Hepatocyte (in vitro differentiated cells): Measurements from ENCODE around the gene GABBR2. TPM values are rescaled to one million over a fixed set of nuclear protein-coding genes. Genes with fewer than 3 reads are reported as not detected.
A peak's percentile ranks its signal among the peaks of the same experiment; 100 is the strongest.

Experiments
- DNase-seq: peaks from one replicate; pipeline ENCODE4 v3.0.0-alpha.2; 2016; ENCODE audit warnings: low spot score
- H2AFZ ChIP-seq: fragments of 200-600 bp; sonication (generic); 2 replicates; pipeline ENCODE4 v1.6.0; 2016; ENCODE audit warnings: antibody characterized with exemption, mild to moderate bottlenecking
- H3K27ac ChIP-seq: fragments of 200-600 bp; sonication (generic); 2 replicates; pipeline ENCODE4 v1.5.1; 2016; ENCODE audit warnings: mild to moderate bottlenecking
- H3K27me3 ChIP-seq: fragments of 200-600 bp; sonication (generic); 2 replicates; pipeline ENCODE4 v1.6.1; 2016
- H3K36me3 ChIP-seq: fragments of 200-600 bp; sonication (generic); replicated peaks from 2 replicates; pipeline ENCODE4 v1.5.1; 2016; ENCODE audit warnings: low read depth; ENCODE audit not compliant: insufficient read depth
- H3K4me1 ChIP-seq: fragments of 200-600 bp; sonication (generic); 2 replicates; pipeline ENCODE4 v1.5.1; 2016; ENCODE audit warnings: mild to moderate bottlenecking, moderate library complexity; ENCODE audit not compliant: insufficient read depth
- H3K4me2 ChIP-seq: fragments of 200-600 bp; sonication (generic); 2 replicates; pipeline ENCODE4 v1.6.0; 2016
- H3K4me3 ChIP-seq: fragments of 200-600 bp; sonication (generic); 2 replicates; pipeline ENCODE4 v1.5.1; 2016; ENCODE audit warnings: mild to moderate bottlenecking
- H3K79me2 ChIP-seq: fragments of 200-600 bp; sonication (generic); 2 replicates; pipeline ENCODE4 v1.6.0; 2017; ENCODE audit warnings: mild to moderate bottlenecking
- H3K9me2 ChIP-seq: fragments of 200-600 bp; sonication (generic); replicated peaks from 2 replicates; pipeline ENCODE4 v1.6.0; 2017; ENCODE audit warnings: mild to moderate bottlenecking; ENCODE audit not compliant: insufficient read depth
- H3K9me3 ChIP-seq: fragments of 200-600 bp; sonication (generic); 2 replicates; pipeline ENCODE4 v1.5.1; 2016; ENCODE audit warnings: low read depth, mild to moderate bottlenecking
- H4K20me1 ChIP-seq: fragments of 200-600 bp; sonication (generic); 2 replicates; pipeline ENCODE4 v1.6.0; 2016; ENCODE audit warnings: mild to moderate bottlenecking; ENCODE audit not compliant: insufficient read depth, poor library complexity, severe bottlenecking
- EZH2 ChIP-seq: fragments of 200-600 bp; sonication (generic); IDR thresholded peaks from 2 replicates; pipeline ENCODE4 v1.6.1; 2016; ENCODE audit warnings: antibody characterized with exemption, mild to moderate bottlenecking, borderline replicate concordance
- EZH2phosphoT487 ChIP-seq: fragments of 200-600 bp; sonication (generic); IDR thresholded peaks from one replicate; pipeline ENCODE4 v1.6.1; 2018; ENCODE audit warnings: antibody characterized with exemption, mild to moderate bottlenecking, low read depth, moderate library complexity; ENCODE audit not compliant: unreplicated experiment, severe bottlenecking
- WGBS: methylation state at CpG from one replicate; pipeline ENCODE4 v1.1.6; 2016; ENCODE audit warnings: low lambda C conversion rate; ENCODE audit errors: missing lambda C conversion rate; 5-methylcytosine and 5-hydroxymethylcytosine counted together
- polyA plus RNA-seq: library from polyadenylated mRNA; unstranded; fragments of >200 nt; fragmentation: Nextera tagmentation; extraction: Ambion mirVana; gene quantifications from 2 replicates; pipeline ENCODE4 v1.2.1, GENCODE V29; 2016
- total RNA-seq: library from RNA; depleted of rRNA; stranded (reverse); fragments of >200 nt; gene quantifications from 2 replicates; pipeline ENCODE4 v1.2.3, GENCODE V29; 2014
- TF ChIP-seq, protein P1 (sequence below): fragments of 200-600 bp; sonication (generic); IDR thresholded peaks from 2 replicates; pipeline ENCODE4 v1.5.1; 2016; ENCODE audit warnings: antibody characterized with exemption, mild to moderate bottlenecking; ENCODE audit not compliant: poor library complexity

Gene GABBR2
- total and polyA plus RNA-seq, 2 experiments from 2014 or later, result 0.20 to 0.28 TPM

DNA sequence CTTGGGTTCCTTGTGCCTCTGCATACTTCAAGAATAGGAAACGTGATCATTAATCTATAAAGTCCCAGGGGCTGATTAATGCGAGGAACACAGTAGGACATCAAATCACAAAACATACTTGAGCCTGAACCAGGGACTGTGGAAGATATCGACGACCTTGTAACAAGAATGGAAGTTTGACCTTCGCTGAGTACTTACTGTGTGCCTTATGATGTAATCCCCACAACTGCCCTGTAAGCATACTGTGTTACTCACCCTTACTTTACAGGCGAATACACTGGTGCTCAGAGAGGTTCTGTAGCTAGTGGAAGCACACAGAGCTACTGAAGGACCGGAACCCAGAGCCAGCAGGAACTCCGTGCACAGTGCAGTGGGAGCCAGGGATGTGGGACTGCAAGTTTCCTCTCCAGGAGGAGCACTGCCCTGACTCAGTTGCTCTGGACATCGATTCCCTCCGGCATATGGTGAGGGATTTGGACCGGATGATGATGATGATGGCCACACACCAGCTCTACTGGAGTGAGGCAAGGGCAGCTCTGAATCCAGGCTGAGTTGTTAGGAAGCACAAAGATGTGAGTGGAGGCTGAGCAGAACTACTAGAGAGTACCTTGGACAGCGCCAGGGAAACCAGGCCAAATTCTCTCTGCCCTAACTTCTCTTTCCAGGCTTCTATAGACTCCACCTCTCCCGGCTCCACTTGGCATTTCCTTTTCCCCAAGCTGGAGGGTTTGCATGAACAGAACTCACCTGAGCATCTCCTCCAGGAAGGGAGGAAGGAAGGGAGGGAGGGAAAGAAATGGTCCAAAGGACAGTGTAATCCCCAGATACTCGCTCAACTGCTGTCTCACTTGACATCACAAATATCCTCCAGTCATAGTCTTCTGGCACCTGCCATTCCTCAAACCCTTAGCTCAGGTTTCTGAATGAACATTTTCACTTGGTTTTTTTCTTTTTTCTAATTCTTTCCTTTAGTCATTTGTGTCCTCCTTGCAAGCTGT lies 1.5 kb upstream of the GABBR2 start:
- no peaks in the 10 kb centered on the region for H3K36me3 ChIP-seq
- H3K9me2 ChIP-seq, result no peaks in the 10 kb centered on the region
- H3K4me2 ChIP-seq, result no peak overlapping the region
- DNase-seq, result peak; percentile 67
- no peaks in the 10 kb centered on the region for H3K9me3 ChIP-seq
- TF ChIP-seq EZH2phosphoT487, result no peak
- peak; percentile 7 for TF ChIP-seq EZH2
- H3K4me3 ChIP-seq, result no peak overlapping the region
- H3K79me2 ChIP-seq, result no peaks in the 10 kb centered on the region
- H2AFZ ChIP-seq, result no peak overlapping the region
- no peak overlapping the region for H3K27ac ChIP-seq
- no peaks in the 10 kb centered on the region for H4K20me1 ChIP-seq
- H3K4me1 ChIP-seq, result peaks cover 6% of the 10 kb centered on the region
- WGBS, result 77% methylated on average over 14 of the region's 14 CpGs
- H3K27me3 ChIP-seq, result peaks cover 80% of the 10 kb centered on the region

DNA sequence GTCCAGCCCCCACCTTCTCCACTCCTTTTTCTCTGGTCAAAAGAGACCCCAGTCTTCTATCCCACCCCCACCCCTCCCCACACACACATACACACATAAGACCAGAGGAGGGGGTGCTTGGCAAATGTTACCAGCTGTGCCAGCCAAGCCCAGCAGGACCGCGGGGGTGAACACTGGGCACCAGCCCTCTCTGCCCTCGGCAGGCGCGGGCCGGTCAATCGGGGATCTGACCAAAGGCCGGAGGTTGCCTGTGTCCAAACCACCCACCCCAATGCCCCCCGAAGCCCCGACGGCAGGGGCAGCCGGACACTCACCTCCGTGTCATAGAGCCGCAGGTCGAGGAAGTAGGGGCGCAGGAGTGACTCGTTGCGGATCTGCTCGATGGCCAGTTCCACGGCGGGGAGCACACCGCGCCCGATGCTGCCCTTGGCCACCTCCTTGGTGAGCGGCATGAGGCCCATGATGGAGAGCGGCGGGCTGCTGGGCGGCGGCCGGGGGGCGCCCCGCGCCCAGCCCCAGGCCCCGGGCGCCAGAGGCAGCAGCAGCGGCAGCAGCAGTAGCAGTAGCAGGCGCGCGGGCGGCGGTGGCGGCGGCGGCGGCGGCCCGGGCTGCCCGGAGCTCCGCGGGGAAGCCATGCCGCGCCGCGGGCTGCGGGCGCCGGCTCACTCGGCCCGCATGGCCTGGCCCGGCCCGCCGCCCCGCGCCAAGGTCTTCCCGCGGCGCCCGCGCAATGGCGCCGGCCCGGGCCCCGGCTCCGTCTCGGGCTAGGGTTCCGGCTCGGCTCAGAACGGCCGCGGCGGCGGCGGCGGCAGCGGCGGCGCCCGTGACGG lies 417 bp downstream of the GABBR2 start:
- H3K4me1 ChIP-seq, result peaks cover 6% of the 10 kb centered on the region
- no peak for DNase-seq
- no peak overlapping the region for H2AFZ ChIP-seq
- no peaks in the 10 kb centered on the region for H3K36me3 ChIP-seq
- H3K9me3 ChIP-seq, result no peaks in the 10 kb centered on the region
- WGBS, result 21% methylated on average over 25 of the region's 89 CpGs
- no peaks in the 10 kb centered on the region for H4K20me1 ChIP-seq
- peaks cover 84% of the 10 kb centered on the region for H3K27me3 ChIP-seq
- peak overlapping the region; percentile 23 for H3K4me3 ChIP-seq
- no peaks in the 10 kb centered on the region for H3K79me2 ChIP-seq
- peak overlapping the region; percentile 82 for H3K4me2 ChIP-seq
- no peaks in the 10 kb centered on the region for H3K9me2 ChIP-seq
- H3K27ac ChIP-seq, result no peak overlapping the region
- peak; percentile 56 for TF ChIP-seq EZH2phosphoT487
- no peak for TF ChIP-seq EZH2

DNA sequence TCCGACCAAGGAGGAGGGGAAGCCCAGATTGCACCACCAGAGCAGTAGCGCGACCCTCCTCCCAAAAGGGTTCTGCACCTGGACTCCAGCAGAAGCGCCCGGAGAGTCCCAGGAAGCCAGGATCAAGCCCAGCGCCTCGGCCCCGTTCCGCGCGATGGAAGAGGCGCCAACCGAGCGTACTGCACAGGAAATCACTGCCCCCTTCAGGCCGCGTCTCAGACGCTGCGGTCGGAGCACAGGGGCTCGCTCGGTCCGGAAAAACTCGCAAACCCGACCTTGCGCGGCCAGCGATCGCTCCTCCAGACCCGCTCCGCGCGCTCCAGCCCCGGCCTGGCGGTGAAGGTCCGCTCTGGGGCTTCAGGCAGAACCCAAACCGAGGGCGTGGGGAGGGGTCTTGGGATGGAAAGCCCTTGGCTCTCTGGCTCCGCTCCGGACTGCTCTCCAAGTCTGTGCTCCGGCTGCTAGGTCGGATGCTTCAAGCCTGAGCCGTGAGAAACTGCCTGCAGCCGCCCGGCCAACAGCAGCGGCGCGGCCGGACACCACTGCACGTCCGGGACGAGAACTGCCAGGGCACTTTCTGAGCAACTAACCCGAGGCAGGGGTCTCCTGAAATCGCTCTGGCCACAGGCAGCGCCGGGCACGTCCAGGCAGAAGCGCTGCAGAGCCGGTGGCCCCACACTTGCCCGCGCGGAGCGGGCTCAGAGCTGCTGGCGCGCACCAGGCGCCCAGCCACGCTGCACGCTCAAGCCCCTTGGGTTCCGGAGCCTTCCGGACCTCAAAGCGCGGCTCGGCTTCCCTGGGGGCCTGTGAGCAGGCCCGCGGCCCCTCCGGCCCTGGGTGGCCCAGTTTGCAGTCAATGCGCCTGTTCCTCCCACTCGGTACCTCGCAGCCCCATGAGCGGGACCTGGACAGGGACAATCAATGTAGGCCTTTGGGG lies 1.3 kb downstream of the GABBR2 start:
- Histone ChIP-seq H3K4me1 (peaks cover 6% of the 10 kb centered on the region), H3K27me3 (peaks cover 81% of the 10 kb centered on the region), H3K9me2 (no peaks in the 10 kb centered on the region), H2AFZ (no peak overlapping the region), H3K9me3 (no peaks in the 10 kb centered on the region), H3K4me2 (peak overlapping the region; percentile 82), H3K4me3 (no peak overlapping the region), H3K27ac (no peak overlapping the region), H3K79me2 (no peaks in the 10 kb centered on the region), H4K20me1 (no peaks in the 10 kb centered on the region), H3K36me3 (no peaks in the 10 kb centered on the region)
- TF ChIP-seq EZH2phosphoT487 (no peak), EZH2 (peak; percentile 45)
- TF ChIP-seq, protein P1, sequence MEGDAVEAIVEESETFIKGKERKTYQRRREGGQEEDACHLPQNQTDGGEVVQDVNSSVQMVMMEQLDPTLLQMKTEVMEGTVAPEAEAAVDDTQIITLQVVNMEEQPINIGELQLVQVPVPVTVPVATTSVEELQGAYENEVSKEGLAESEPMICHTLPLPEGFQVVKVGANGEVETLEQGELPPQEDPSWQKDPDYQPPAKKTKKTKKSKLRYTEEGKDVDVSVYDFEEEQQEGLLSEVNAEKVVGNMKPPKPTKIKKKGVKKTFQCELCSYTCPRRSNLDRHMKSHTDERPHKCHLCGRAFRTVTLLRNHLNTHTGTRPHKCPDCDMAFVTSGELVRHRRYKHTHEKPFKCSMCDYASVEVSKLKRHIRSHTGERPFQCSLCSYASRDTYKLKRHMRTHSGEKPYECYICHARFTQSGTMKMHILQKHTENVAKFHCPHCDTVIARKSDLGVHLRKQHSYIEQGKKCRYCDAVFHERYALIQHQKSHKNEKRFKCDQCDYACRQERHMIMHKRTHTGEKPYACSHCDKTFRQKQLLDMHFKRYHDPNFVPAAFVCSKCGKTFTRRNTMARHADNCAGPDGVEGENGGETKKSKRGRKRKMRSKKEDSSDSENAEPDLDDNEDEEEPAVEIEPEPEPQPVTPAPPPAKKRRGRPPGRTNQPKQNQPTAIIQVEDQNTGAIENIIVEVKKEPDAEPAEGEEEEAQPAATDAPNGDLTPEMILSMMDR, result peak; percentile 78
- peak; percentile 84 for DNase-seq
- 3% methylated on average over 76 of the region's 79 CpGs for WGBS

DNA sequence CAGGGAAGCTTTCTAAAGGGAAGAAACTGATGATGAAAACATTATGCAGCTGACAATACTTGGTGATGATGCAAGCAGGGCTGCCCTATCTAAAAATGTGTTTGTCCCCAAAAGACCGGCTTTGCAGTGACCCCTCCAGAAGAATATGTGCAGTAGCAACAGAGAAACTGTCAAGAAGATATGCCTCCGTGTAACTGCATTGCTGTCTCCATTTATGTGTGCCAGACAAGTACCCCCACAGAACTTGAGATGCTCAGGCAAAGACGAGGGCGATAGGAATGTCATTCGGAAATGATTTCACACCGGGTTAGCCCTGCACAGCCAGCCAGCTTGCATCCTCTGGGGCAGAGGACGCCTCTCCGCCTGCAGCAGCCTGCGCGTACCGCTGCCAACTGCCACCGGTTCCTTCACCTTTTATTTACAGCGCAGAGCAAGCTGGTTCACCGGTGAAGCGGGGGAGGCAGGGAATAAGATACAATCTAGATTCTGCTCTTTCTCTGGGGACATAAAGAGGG lies 2.0 kb downstream of the GABBR2 start:
- Histone ChIP-seq H3K4me2 (peak overlapping the region; percentile 82), H3K9me2 (no peaks in the 10 kb centered on the region), H3K27ac (no peak overlapping the region), H3K9me3 (no peaks in the 10 kb centered on the region), H4K20me1 (no peaks in the 10 kb centered on the region), H2AFZ (no peak overlapping the region), H3K27me3 (peaks cover 75% of the 10 kb centered on the region), H3K4me3 (no peak overlapping the region), H3K36me3 (no peaks in the 10 kb centered on the region), H3K79me2 (no peaks in the 10 kb centered on the region), H3K4me1 (peaks cover 6% of the 10 kb centered on the region)
- DNase-seq, result no peak
- peak; percentile 2 for TF ChIP-seq EZH2
- TF ChIP-seq, protein P1, result no peak
- WGBS, result 17% methylated on average over 15 of the region's 15 CpGs
